GM12891 (cell line): ENCODE results near the gene FAT1.
"Not testable (repeated sequence)": the region's sequence is repeated elsewhere in the genome, so short reads cannot be mapped to it uniquely, and the experiment has no call there.

Experiments
- DNase-seq: peaks from one replicate; pipeline ENCODE4 v3.0.0; 2011; ENCODE audit warnings: low spot score; ENCODE audit not compliant: insufficient read length
- FAIRE-seq: peaks from 2 replicates; lab custom pipeline; 2011; peaks lifted over from hg19 to GRCh38; lab: Jason Lieb, UNC
- PAX5 ChIP-seq: IDR thresholded peaks from 2 replicates; pipeline ENCODE4 v1.6.1; 2011; ENCODE audit warnings: low read length, moderate library complexity, mild to moderate bottlenecking; ENCODE audit not compliant: insufficient read depth, severe bottlenecking
- POLR2A ChIP-seq: IDR thresholded peaks from 2 replicates; pipeline ENCODE4 v1.6.1; 2011; ENCODE audit warnings: low read depth, low read length, control low read depth
- POLR2AphosphoS5 ChIP-seq: IDR thresholded peaks from 2 replicates; pipeline ENCODE4 v1.6.1; 2011; ENCODE audit warnings: low read depth, low read length, control low read depth
- POU2F2 ChIP-seq: IDR thresholded peaks from 2 replicates; pipeline ENCODE4 v1.6.1; 2011; ENCODE audit warnings: low read depth, mild to moderate bottlenecking, control low read depth, low read length, moderate library complexity
- SPI1 ChIP-seq: IDR thresholded peaks from 2 replicates; pipeline ENCODE4 v1.6.1; 2011; ENCODE audit warnings: low read depth, low read length, control low read depth
- TAF1 ChIP-seq: IDR thresholded peaks from 2 replicates; pipeline ENCODE4 v1.6.1; 2011; ENCODE audit warnings: low read depth, low read length, control low read depth

FAT1 gene

GRCh38 chr4:186666750-186667149 is 56.9 kb downstream of the FAT1 start:
- FAIRE-seq (no peak), DNase-seq (no peak)
- no peak for TF ChIP-seq PAX5
- no peak for TF ChIP-seq POLR2A
- no peak for TF ChIP-seq POU2F2
- TF ChIP-seq POLR2AphosphoS5: no peak
- no peak for TF ChIP-seq TAF1
- TF ChIP-seq SPI1: no peak

GRCh38 chr4:186666252-186666651 is 57.4 kb downstream of the FAT1 start:
- DNase-seq (no peak), FAIRE-seq (no peak)
- TF ChIP-seq POU2F2 (no peak), POLR2A (no peak), TAF1 (no peak), POLR2AphosphoS5 (no peak), PAX5 (no peak), SPI1 (no peak)

- no peak for FAIRE-seq
- TF ChIP-seq POU2F2 (no peak), PAX5 (no peak), POLR2A (no peak), SPI1 (no peak), TAF1 (no peak), POLR2AphosphoS5 (no peak)
These were observed 63.3 kb downstream of the FAT1 start for GRCh38 chr4:186660403-186660802.

GRCh38 chr4:186659935-186660334 is 63.7 kb downstream of the FAT1 start:
- no peak for DNase-seq
- TF ChIP-seq POLR2A: no peak
- TF ChIP-seq POU2F2: no peak
- no peak for TF ChIP-seq POLR2AphosphoS5
- no peak for TF ChIP-seq PAX5
- no peak for TF ChIP-seq TAF1
- TF ChIP-seq SPI1: no peak
- no peak for FAIRE-seq

More at GRCh38 chr4:186660403-186660802, 63.3 kb downstream of the FAT1 start:
- no peak for DNase-seq

GRCh38 chr4:186659456-186659855 is 64.2 kb downstream of the FAT1 start:
- DNase-seq, FAIRE-seq: not testable (repeated sequence)

DNA sequence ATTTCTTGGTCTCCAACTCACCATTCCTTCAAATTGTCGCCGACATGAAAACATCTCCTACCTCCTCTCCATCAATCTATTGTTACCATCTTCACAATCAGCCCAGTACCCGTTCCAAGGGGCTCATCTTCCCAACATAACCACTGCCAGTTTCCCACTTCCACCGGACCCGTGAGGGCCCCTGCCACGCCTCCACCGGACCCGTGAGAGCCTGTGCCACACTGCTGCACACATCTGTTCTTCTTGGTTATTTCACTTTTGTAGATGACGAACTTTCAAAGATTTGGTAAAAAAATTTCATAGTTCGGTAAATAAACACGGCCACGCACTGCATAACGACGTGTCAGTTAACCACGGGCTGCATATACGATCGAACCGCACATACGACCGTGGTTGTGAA is 65.0 kb downstream of the FAT1 start:
- no peak for DNase-seq
- TF ChIP-seq SPI1 (no peak), PAX5 (no peak), TAF1 (no peak), POLR2AphosphoS5 (no peak), POU2F2 (no peak), POLR2A (no peak)
- no peak for FAIRE-seq

- no peak for TF ChIP-seq POU2F2
- no peak for TF ChIP-seq SPI1
- no peak for TF ChIP-seq POLR2AphosphoS5
- TF ChIP-seq PAX5: no peak
- TF ChIP-seq POLR2A: no peak
- no peak for TF ChIP-seq TAF1
- FAIRE-seq (no peak), DNase-seq (no peak)
These were observed 65.9 kb downstream of the FAT1 start for GRCh38 chr4:186657764-186658163.

DNA sequence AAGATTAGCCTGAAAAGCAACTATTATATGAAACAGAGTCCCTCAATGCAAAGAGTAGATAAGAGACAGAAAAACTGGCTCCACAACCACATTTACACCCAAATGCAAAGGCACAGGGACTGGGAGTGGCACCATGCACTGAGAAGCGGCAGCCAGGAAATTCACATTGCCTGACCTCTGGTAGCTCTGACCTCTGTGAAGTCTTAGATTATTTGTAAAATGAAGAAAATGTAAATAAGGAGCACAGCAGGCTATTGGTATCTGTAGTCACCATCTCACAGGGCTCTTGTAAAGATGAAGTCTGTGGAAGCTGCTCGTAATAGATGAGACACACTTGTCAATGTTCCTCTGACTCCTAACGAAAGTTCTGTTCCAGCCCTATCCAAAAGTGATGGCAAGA is 69.7 kb downstream of the FAT1 start:
- FAIRE-seq (no peak), DNase-seq (no peak)
- TF ChIP-seq TAF1 (no peak), POLR2A (no peak), POLR2AphosphoS5 (no peak), PAX5 (no peak)

- TF ChIP-seq POLR2A: no peak
- no peak for TF ChIP-seq SPI1
- no peak for TF ChIP-seq POLR2AphosphoS5
- no peak for TF ChIP-seq POU2F2
- DNase-seq: no peak
- no peak for FAIRE-seq
These were observed 72.0 kb downstream of the FAT1 start for GRCh38 chr4:186651624-186652023.

GRCh38 chr4:186651181-186651603 is 72.5 kb downstream of the FAT1 start:
- TF ChIP-seq POU2F2 (no peak), PAX5 (no peak), SPI1 (no peak), POLR2A (no peak), TAF1 (no peak)
- no peak for DNase-seq
- no peak for FAIRE-seq
